MM.1S (cell line): ENCODE data around the gene ZNF132.

Source experiments
- DNase-seq: peaks from one replicate; pipeline ENCODE4 v3.0.0-alpha.2; 2015
- H2AFZ ChIP-seq: fragments of 300-600 bp; sonication (generic); 2 replicates; pipeline ENCODE4 v1.6.0; 2016; ENCODE audit warnings: antibody characterized with exemption, low read length
- H3F3A ChIP-seq: fragments of 300-600 bp; sonication (generic); 2 replicates; pipeline ENCODE4 v1.6.1; 2016; ENCODE audit warnings: mild to moderate bottlenecking, antibody characterized with exemption, low read length, moderate library complexity, mixed read lengths; ENCODE audit not compliant: insufficient read depth
- H3K27ac ChIP-seq: fragments of 300-600 bp; sonication (generic); 2 replicates; pipeline ENCODE4 v1.5.1; 2016; ENCODE audit warnings: mild to moderate bottlenecking, low read length
- H3K27me3 ChIP-seq: fragments of 300-600 bp; sonication (generic); replicated peaks from 2 replicates; pipeline ENCODE4 v1.6.0; 2016; ENCODE audit warnings: low read length; ENCODE audit not compliant: insufficient read depth
- H3K36me3 ChIP-seq: fragments of 300-600 bp; sonication (generic); replicated peaks from 2 replicates; pipeline ENCODE4 v1.6.1; 2016; ENCODE audit warnings: mild to moderate bottlenecking, low read length, mixed read lengths; ENCODE audit not compliant: insufficient read depth
- H3K4me1 ChIP-seq: fragments of 300-600 bp; sonication (generic); 2 replicates; pipeline ENCODE4 v1.6.1; 2016; ENCODE audit warnings: low read length, mixed read lengths
- H3K4me2 ChIP-seq: fragments of 300-600 bp; sonication (generic); 2 replicates; pipeline ENCODE4 v1.6.0; 2016; ENCODE audit warnings: low read depth, low read length
- H3K4me3 ChIP-seq: fragments of 300-600 bp; sonication (generic); 2 replicates; pipeline ENCODE4 v1.5.1; 2016; ENCODE audit warnings: low read length, mixed read lengths
- H3K79me2 ChIP-seq: fragments of 300-600 bp; sonication (generic); 2 replicates; pipeline ENCODE4 v1.6.1; 2016; ENCODE audit warnings: mixed run types, low read length, mixed read lengths
- H3K9ac ChIP-seq: fragments of 300-600 bp; sonication (generic); 2 replicates; pipeline ENCODE4 v1.6.1; 2016; ENCODE audit warnings: low read length, mixed read lengths
- H3K9me2 ChIP-seq: fragments of 300-600 bp; sonication (generic); replicated peaks from 2 replicates; pipeline ENCODE4 v1.6.1; 2016; ENCODE audit warnings: mild to moderate bottlenecking, low read length, mixed read lengths; ENCODE audit not compliant: insufficient read depth
- H3K9me3 ChIP-seq: fragments of 300-600 bp; sonication (generic); replicated peaks from 2 replicates; pipeline ENCODE4 v1.6.1; 2016; ENCODE audit warnings: mild to moderate bottlenecking, low read length, mixed read lengths; ENCODE audit not compliant: insufficient read depth
- H4K20me1 ChIP-seq: fragments of 300-600 bp; sonication (generic); 2 replicates; pipeline ENCODE4 v1.6.1; 2016; ENCODE audit warnings: mild to moderate bottlenecking, low read length, moderate library complexity, mixed read lengths; ENCODE audit not compliant: insufficient read depth
- CTCF ChIP-seq: fragments of 300-600 bp; sonication (generic); IDR thresholded peaks from 2 replicates; pipeline ENCODE4 v1.5.1; 2016; ENCODE audit warnings: antibody characterized with exemption, low read length, mixed read lengths
- EZH2 ChIP-seq: fragments of 300-600 bp; sonication (generic); optimal IDR thresholded peaks from 2 replicates; pipeline ENCODE3; 2017; ENCODE audit warnings: low read depth, mild to moderate bottlenecking, antibody characterized with exemption, low read length, mixed read lengths
- EZH2phosphoT487 ChIP-seq: fragments of 300-600 bp; sonication (generic); IDR thresholded peaks from 2 replicates; pipeline ENCODE4 v1.6.1; 2018; ENCODE audit warnings: antibody characterized with exemption, low read length

ZNF132 gene

DNA sequence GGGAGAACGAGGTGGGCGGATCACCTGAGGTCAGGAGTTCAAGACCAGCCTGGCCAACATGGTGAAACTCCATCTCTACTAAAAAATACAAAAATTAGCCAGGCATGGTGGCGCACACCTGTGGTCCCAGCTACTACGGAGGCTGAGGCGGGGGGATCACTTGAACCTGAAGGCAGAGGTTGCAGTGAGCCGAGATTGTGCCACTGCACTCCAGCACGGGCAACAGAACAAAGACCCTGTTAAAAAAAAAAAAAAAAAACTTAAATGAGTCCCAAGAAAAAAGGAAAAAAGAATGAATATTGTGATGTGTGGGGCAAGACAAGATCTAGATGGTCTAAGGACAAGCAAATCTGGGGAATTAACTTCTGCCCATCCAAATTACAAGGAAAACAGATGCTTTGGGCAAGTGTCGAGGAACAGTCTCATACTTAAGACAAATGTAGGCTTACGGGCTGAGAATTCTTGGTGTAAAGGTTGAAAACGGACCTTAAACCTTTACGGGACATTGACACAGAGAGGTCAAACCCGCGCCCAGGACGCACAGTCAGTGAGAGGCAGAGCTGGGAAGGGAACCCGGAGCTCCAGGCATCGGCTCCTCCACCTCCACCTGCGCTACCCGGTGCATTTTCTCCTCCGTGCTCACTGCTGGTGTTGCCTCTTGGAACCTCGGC, 26.3 kb upstream of the ZNF132 start:
- Histone ChIP-seq H2AFZ (peak overlapping the region; percentile 81), H3K36me3 (no peaks in the 10 kb centered on the region), H3F3A (no peaks in the 10 kb centered on the region), H3K27me3 (no peaks in the 10 kb centered on the region; the same call in 1 of the 2 replicates), H3K79me2 (peaks cover 26% of the 10 kb centered on the region), H3K9me2 (no peaks in the 10 kb centered on the region), H4K20me1 (no peaks in the 10 kb centered on the region), H3K9ac (no peak overlapping the region; the same call in 1 of the 2 replicates), H3K4me3 (peak overlapping the region; percentile 93), H3K27ac (no peak overlapping the region), H3K4me1 (no peaks in the 10 kb centered on the region), H3K4me2 (peak overlapping the region; percentile 89), H3K9me3 (no peaks in the 10 kb centered on the region)
- no peak for DNase-seq
- TF ChIP-seq EZH2phosphoT487 (no peak), EZH2 (no peak), CTCF (no peak)

- no peak for DNase-seq
- Histone ChIP-seq H3K4me1 (no peaks in the 10 kb centered on the region), H3F3A (no peaks in the 10 kb centered on the region)
These were observed 20.1 kb upstream of the ZNF132 start for GRCh38 chr19:58460039-58460438.

GRCh38 chr19:58456111-58456510, 16.2 kb upstream of the ZNF132 start:
- Histone ChIP-seq H3K9me3 (no peaks in the 10 kb centered on the region), H3K4me1 (no peaks in the 10 kb centered on the region), H2AFZ (no peak overlapping the region), H3K9me2 (no peaks in the 10 kb centered on the region), H3K4me3 (no peak overlapping the region), H3F3A (no peaks in the 10 kb centered on the region), H3K36me3 (no peaks in the 10 kb centered on the region; the same call in 1 of the 2 replicates), H3K79me2 (no peaks in the 10 kb centered on the region), H4K20me1 (no peaks in the 10 kb centered on the region), H3K9ac (no peak overlapping the region), H3K27me3 (no peaks in the 10 kb centered on the region), H3K4me2 (no peak overlapping the region), H3K27ac (no peak overlapping the region)
- DNase-seq = no peak
- TF ChIP-seq EZH2 (no peak), CTCF (no peak), EZH2phosphoT487 (no peak)

More at GRCh38 chr19:58460039-58460438, 20.1 kb upstream of the ZNF132 start:
- Histone ChIP-seq H4K20me1 (no peaks in the 10 kb centered on the region), H3K9me3 (no peaks in the 10 kb centered on the region), H3K4me3 (no peak overlapping the region), H3K79me2 (no peaks in the 10 kb centered on the region), H2AFZ (no peak overlapping the region), H3K9ac (no peak overlapping the region), H3K4me2 (no peak overlapping the region), H3K9me2 (no peaks in the 10 kb centered on the region), H3K27ac (no peak overlapping the region), H3K36me3 (no peaks in the 10 kb centered on the region), H3K27me3 (no peaks in the 10 kb centered on the region)
- no peak for TF ChIP-seq EZH2phosphoT487
- TF ChIP-seq EZH2 = no peak
- no peak for TF ChIP-seq CTCF
